Measurements from ENCODE around the gene ZNF609.

- TF ChIP-seq CTCF (IDR thresholded peaks at IDR 0.05): no peak
- TF ChIP-seq POLR2A (IDR thresholded peaks at IDR 0.05): no peak
Observed at GRCh38 chr15:64651601-64652191, 191.3 kb downstream of the ZNF609 start.

Measured in lower leg skin (tissue), 3 donors.